OCI-LY3 (cell line): ENCODE data around the gene SLC29A2.
A peak's percentile ranks its signal among the peaks of the same experiment; 100 is the strongest.

Source experiments
- H2AFZ ChIP-seq: fragments of 200-600, 300-600 bp; shearing (Covaris generic); 2 replicates; pipeline ENCODE4 v1.6.0; 2014; ENCODE audit warnings: antibody characterized with exemption, low read depth, low read length
- H3K27ac ChIP-seq: fragments of 200-600, 300-600 bp; sonication (generic); 2 replicates; pipeline ENCODE4 v1.5.1; 2014; ENCODE audit warnings: mild to moderate bottlenecking, low read length, moderate library complexity, mixed read lengths
- H3K27me3 ChIP-seq: fragments of 200-600, 300-600 bp; sonication (generic); 2 replicates; pipeline ENCODE4 v1.6.1; 2014; ENCODE audit warnings: low read depth, low read length, mixed read lengths
- H3K36me3 ChIP-seq: fragments of 200-600, 300-600 bp; sonication (generic); replicated peaks from 2 replicates; pipeline ENCODE3; 2014; ENCODE audit warnings: low read depth, low read length, mixed read lengths
- H3K4me1 ChIP-seq: fragments of 300-600, 200-600 bp; sonication (generic); 2 replicates; pipeline ENCODE4 v1.6.1; 2014; ENCODE audit warnings: low read length, mixed read lengths
- H3K4me2 ChIP-seq: fragments of 200-600, 300-600 bp; sonication (generic); 2 replicates; pipeline ENCODE4 v1.6.1; 2014; ENCODE audit warnings: low read length, mixed read lengths
- H3K4me3 ChIP-seq: fragments of 300-600, 200-600 bp; sonication (generic); 2 replicates; pipeline ENCODE4 v1.5.1; 2014; ENCODE audit warnings: antibody characterized with exemption, mild to moderate bottlenecking, low read length, moderate library complexity
- H3K79me2 ChIP-seq: fragments of 300-600, 200-600 bp; shearing (Covaris generic); 2 replicates; pipeline ENCODE4 v1.6.1; 2014; ENCODE audit warnings: mild to moderate bottlenecking, low read length, mixed read lengths
- H3K9ac ChIP-seq: fragments of 300-600, 200-600 bp; shearing (Covaris generic); 2 replicates; pipeline ENCODE4 v1.6.0; 2014; ENCODE audit warnings: mild to moderate bottlenecking, low read length, moderate library complexity
- H3K9me3 ChIP-seq: fragments of 200-600, 300-600 bp; shearing (Covaris generic); 2 replicates; pipeline ENCODE4 v1.6.1; 2014; ENCODE audit warnings: low read length, mixed read lengths; ENCODE audit not compliant: insufficient read depth
- H4K20me1 ChIP-seq: fragments of 200-600, 300-600 bp; sonication (generic); 2 replicates; pipeline ENCODE4 v1.6.1; 2016; ENCODE audit warnings: low read length, mixed read lengths; ENCODE audit not compliant: insufficient read depth
- EZH2phosphoT487 ChIP-seq: fragments of 200-600 bp; shearing (Covaris generic); IDR thresholded peaks from 2 replicates; pipeline ENCODE4 v1.6.1; 2018; ENCODE audit warnings: antibody characterized with exemption, mixed run types, low read depth
- TF ChIP-seq, protein P1 (sequence below): fragments of 200-600, 300-600 bp; sonication (generic); IDR thresholded peaks from 2 replicates; pipeline ENCODE4 v1.5.1; 2014; ENCODE audit warnings: antibody characterized with exemption, low read length, low read depth

SLC29A2 gene

DNA sequence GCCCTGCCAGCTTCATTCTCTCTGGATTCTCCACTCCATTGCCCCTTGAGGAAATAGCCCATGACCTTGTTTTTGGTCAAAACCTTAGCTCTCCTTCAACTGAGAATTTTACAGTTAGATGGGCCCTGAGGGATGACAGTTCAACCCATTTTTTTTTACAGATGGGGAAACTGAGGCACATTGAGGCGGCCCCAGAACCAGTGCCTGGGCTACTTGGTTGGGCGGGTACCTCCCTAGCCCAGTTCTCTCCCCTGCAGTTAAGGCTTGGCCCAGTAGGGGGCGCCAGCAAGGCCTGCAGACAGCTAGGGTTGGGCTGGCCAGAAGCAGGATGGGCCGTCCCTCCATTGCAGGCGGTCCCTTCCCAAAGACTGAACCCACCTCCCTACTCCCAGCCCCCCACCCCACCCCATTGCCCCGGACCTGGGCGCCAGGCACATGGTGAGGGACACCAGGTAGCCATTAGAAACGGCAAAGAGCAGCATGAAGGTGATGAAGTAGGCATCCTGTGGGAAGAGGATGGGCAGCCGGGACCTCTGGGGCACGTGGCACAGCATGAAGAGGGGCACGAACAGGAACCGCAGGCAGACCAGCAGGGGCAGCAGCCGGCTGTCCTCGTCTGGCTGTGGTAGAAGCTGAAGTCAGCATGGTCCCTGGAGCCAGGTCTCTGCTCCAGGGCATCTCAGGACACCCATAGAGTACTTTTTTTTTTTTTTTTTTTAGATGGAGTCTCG, 7.6 kb downstream of the SLC29A2 start:
- H3K79me2 ChIP-seq = no peaks in the 10 kb centered on the region
- no peak overlapping the region for H3K9ac ChIP-seq
- no peaks in the 10 kb centered on the region for H3K36me3 ChIP-seq
- H3K4me2 ChIP-seq = no peak overlapping the region
- no peak overlapping the region for H3K4me3 ChIP-seq
- no peak overlapping the region for H2AFZ ChIP-seq
- no peaks in the 10 kb centered on the region for H3K4me1 ChIP-seq
- H4K20me1 ChIP-seq = no peaks in the 10 kb centered on the region
- TF ChIP-seq EZH2phosphoT487 = no peak
- TF ChIP-seq, protein P1, sequence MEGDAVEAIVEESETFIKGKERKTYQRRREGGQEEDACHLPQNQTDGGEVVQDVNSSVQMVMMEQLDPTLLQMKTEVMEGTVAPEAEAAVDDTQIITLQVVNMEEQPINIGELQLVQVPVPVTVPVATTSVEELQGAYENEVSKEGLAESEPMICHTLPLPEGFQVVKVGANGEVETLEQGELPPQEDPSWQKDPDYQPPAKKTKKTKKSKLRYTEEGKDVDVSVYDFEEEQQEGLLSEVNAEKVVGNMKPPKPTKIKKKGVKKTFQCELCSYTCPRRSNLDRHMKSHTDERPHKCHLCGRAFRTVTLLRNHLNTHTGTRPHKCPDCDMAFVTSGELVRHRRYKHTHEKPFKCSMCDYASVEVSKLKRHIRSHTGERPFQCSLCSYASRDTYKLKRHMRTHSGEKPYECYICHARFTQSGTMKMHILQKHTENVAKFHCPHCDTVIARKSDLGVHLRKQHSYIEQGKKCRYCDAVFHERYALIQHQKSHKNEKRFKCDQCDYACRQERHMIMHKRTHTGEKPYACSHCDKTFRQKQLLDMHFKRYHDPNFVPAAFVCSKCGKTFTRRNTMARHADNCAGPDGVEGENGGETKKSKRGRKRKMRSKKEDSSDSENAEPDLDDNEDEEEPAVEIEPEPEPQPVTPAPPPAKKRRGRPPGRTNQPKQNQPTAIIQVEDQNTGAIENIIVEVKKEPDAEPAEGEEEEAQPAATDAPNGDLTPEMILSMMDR = peak; percentile 80
- H3K27ac ChIP-seq = no peak overlapping the region
- H3K9me3 ChIP-seq = no peaks in the 10 kb centered on the region
- H3K27me3 ChIP-seq = no peaks in the 10 kb centered on the region

DNA sequence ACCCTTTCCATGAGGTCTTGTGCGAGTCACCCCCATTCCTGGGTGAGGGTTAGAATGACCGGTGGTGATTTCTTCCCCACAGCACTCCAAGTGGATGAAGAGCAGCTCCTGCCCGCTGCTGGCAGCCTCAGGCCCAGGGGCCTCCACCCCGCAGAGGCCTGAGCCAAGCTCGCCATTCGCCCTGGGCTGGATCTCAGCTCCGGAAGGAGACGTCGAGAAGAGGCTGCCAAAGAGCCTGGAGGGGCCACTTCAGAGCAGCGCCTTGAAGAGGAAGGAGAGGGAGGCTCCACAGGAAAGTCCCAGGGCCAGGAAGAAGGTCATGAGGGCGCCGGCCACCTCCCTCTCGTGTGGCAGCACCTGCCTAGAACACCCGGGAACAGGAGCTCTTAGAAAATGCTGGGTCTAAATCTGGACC, 8.4 kb downstream of the SLC29A2 start:
- Histone ChIP-seq H3K27ac (no peak overlapping the region), H3K4me2 (no peak overlapping the region), H3K79me2 (no peaks in the 10 kb centered on the region), H3K36me3 (no peaks in the 10 kb centered on the region), H2AFZ (no peak overlapping the region), H3K9ac (no peak overlapping the region), H3K4me1 (no peaks in the 10 kb centered on the region), H3K4me3 (no peak overlapping the region), H3K27me3 (no peaks in the 10 kb centered on the region), H4K20me1 (no peaks in the 10 kb centered on the region), H3K9me3 (no peaks in the 10 kb centered on the region)
- TF ChIP-seq, protein P1 = no peak
- no peak for TF ChIP-seq EZH2phosphoT487

DNA sequence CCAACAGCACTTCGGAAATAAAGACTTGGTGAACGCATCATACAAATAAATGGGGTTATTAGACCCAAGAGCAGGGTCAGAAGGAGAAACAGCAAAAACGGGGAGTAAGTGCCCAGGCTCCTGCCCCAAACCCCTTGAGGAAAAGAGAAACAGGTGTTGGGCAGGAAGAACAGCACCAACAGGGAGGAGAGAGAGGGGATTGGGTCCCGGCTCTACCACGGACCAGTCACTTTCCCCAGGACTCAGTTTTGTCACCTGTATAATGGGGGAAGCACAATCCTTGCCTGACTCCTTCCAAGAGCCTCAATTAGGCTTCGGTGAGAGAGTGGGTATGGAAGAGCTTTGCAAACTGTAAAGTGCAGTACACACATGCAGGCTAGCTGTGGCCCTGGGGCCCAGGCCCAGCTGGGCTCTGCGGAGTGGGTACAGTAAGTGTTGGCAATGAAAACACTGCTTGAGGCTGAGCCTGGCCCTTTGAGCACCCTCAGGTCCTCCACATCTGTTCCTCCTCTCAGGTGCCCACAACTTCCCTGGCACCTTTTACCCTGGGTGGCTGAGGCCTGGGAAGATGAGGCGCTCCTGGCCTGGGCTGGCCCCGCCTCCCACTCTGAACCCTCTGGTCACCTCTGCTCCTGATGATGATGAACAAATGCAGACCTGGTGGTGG, 8.9 kb downstream of the SLC29A2 start:
- no peak overlapping the region for H3K4me3 ChIP-seq
- no peaks in the 10 kb centered on the region for H3K79me2 ChIP-seq
- TF ChIP-seq, protein P1 = no peak
- TF ChIP-seq EZH2phosphoT487 = no peak
- H3K4me2 ChIP-seq = no peak overlapping the region
- H2AFZ ChIP-seq = no peak overlapping the region
- H3K36me3 ChIP-seq = no peaks in the 10 kb centered on the region
- H3K27ac ChIP-seq = no peak overlapping the region
- H4K20me1 ChIP-seq = no peaks in the 10 kb centered on the region
- no peaks in the 10 kb centered on the region for H3K27me3 ChIP-seq
- no peak overlapping the region for H3K9ac ChIP-seq
- no peaks in the 10 kb centered on the region for H3K4me1 ChIP-seq
- no peaks in the 10 kb centered on the region for H3K9me3 ChIP-seq

DNA sequence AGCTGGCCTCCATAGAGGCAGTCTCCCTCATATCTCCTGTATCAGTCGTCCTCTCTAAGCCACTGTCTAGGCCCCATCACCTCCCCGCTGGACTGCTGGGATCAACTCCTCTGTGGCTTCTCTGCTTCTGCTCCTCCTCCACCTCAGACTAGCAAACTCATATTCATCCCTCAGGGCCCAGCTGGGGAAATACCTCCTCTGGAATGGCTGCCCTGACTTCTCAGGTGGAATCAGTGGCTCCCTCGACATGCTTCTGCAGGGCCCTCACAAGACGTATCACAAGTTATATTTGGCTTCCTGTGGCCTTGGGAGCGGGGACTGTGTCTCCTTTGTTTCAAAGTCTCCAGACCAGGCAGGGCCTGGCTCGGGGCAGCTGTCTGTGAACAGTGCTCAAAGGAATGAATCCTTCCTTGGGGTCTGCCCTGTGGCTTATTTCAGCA, 10.0 kb downstream of the SLC29A2 start:
- no peak overlapping the region for H3K27ac ChIP-seq

More for the DNA sequence above, 10.0 kb downstream of the SLC29A2 start:
- TF ChIP-seq, protein P1 = no peak
- TF ChIP-seq EZH2phosphoT487 = no peak
- Histone ChIP-seq H3K4me3 (no peak overlapping the region), H3K9me3 (no peaks in the 10 kb centered on the region), H3K4me2 (no peak overlapping the region), H3K27me3 (no peaks in the 10 kb centered on the region), H4K20me1 (no peaks in the 10 kb centered on the region), H3K4me1 (no peaks in the 10 kb centered on the region), H3K9ac (no peak overlapping the region), H3K79me2 (no peaks in the 10 kb centered on the region), H2AFZ (no peak overlapping the region), H3K36me3 (no peaks in the 10 kb centered on the region)
